MM.1S (cell line): ENCODE data around the gene IL17RD.

Experiments used
- DNase-seq: peaks from one replicate; pipeline ENCODE4 v3.0.0-alpha.2; 2015
- H2AFZ ChIP-seq: fragments of 300-600 bp; sonication (generic); 2 replicates; pipeline ENCODE4 v1.6.0; 2016; ENCODE audit warnings: antibody characterized with exemption, low read length
- H3F3A ChIP-seq: fragments of 300-600 bp; sonication (generic); 2 replicates; pipeline ENCODE4 v1.6.1; 2016; ENCODE audit warnings: mild to moderate bottlenecking, antibody characterized with exemption, low read length, moderate library complexity, mixed read lengths; ENCODE audit not compliant: insufficient read depth
- H3K27ac ChIP-seq: fragments of 300-600 bp; sonication (generic); 2 replicates; pipeline ENCODE4 v1.5.1; 2016; ENCODE audit warnings: mild to moderate bottlenecking, low read length
- H3K27me3 ChIP-seq: fragments of 300-600 bp; sonication (generic); replicated peaks from 2 replicates; pipeline ENCODE4 v1.6.0; 2016; ENCODE audit warnings: low read length; ENCODE audit not compliant: insufficient read depth
- H3K36me3 ChIP-seq: fragments of 300-600 bp; sonication (generic); replicated peaks from 2 replicates; pipeline ENCODE4 v1.6.1; 2016; ENCODE audit warnings: mild to moderate bottlenecking, low read length, mixed read lengths; ENCODE audit not compliant: insufficient read depth
- H3K4me1 ChIP-seq: fragments of 300-600 bp; sonication (generic); 2 replicates; pipeline ENCODE4 v1.6.1; 2016; ENCODE audit warnings: low read length, mixed read lengths
- H3K4me2 ChIP-seq: fragments of 300-600 bp; sonication (generic); 2 replicates; pipeline ENCODE4 v1.6.0; 2016; ENCODE audit warnings: low read depth, low read length
- H3K4me3 ChIP-seq: fragments of 300-600 bp; sonication (generic); 2 replicates; pipeline ENCODE4 v1.5.1; 2016; ENCODE audit warnings: low read length, mixed read lengths
- H3K79me2 ChIP-seq: fragments of 300-600 bp; sonication (generic); 2 replicates; pipeline ENCODE4 v1.6.1; 2016; ENCODE audit warnings: mixed run types, low read length, mixed read lengths
- H3K9ac ChIP-seq: fragments of 300-600 bp; sonication (generic); 2 replicates; pipeline ENCODE4 v1.6.1; 2016; ENCODE audit warnings: low read length, mixed read lengths
- H3K9me2 ChIP-seq: fragments of 300-600 bp; sonication (generic); replicated peaks from 2 replicates; pipeline ENCODE4 v1.6.1; 2016; ENCODE audit warnings: mild to moderate bottlenecking, low read length, mixed read lengths; ENCODE audit not compliant: insufficient read depth
- H3K9me3 ChIP-seq: fragments of 300-600 bp; sonication (generic); replicated peaks from 2 replicates; pipeline ENCODE4 v1.6.1; 2016; ENCODE audit warnings: mild to moderate bottlenecking, low read length, mixed read lengths; ENCODE audit not compliant: insufficient read depth
- H4K20me1 ChIP-seq: fragments of 300-600 bp; sonication (generic); 2 replicates; pipeline ENCODE4 v1.6.1; 2016; ENCODE audit warnings: mild to moderate bottlenecking, low read length, moderate library complexity, mixed read lengths; ENCODE audit not compliant: insufficient read depth
- CTCF ChIP-seq: fragments of 300-600 bp; sonication (generic); IDR thresholded peaks from 2 replicates; pipeline ENCODE4 v1.5.1; 2016; ENCODE audit warnings: antibody characterized with exemption, low read length, mixed read lengths
- EZH2 ChIP-seq: fragments of 300-600 bp; sonication (generic); optimal IDR thresholded peaks from 2 replicates; pipeline ENCODE3; 2017; ENCODE audit warnings: low read depth, mild to moderate bottlenecking, antibody characterized with exemption, low read length, mixed read lengths
- EZH2phosphoT487 ChIP-seq: fragments of 300-600 bp; sonication (generic); IDR thresholded peaks from 2 replicates; pipeline ENCODE4 v1.6.1; 2018; ENCODE audit warnings: antibody characterized with exemption, low read length

IL17RD gene

GRCh38 chr3:57142411-57142723 is 22.8 kb downstream of the IL17RD start:
- Histone ChIP-seq H3K4me2 (no peak overlapping the region), H2AFZ (no peak overlapping the region), H3K4me3 (no peak overlapping the region), H3K27me3 (no peaks in the 10 kb centered on the region), H3K9me3 (no peaks in the 10 kb centered on the region), H3K27ac (no peak overlapping the region), H3K9ac (no peak overlapping the region), H3K9me2 (no peaks in the 10 kb centered on the region), H4K20me1 (no peaks in the 10 kb centered on the region), H3F3A (no peaks in the 10 kb centered on the region), H3K79me2 (no peaks in the 10 kb centered on the region), H3K36me3 (no peaks in the 10 kb centered on the region), H3K4me1 (no peaks in the 10 kb centered on the region)
- no peak for TF ChIP-seq EZH2
- no peak for TF ChIP-seq CTCF
- TF ChIP-seq EZH2phosphoT487, result no peak
- DNase-seq, result no peak

GRCh38 chr3:57141719-57142410 is 23.3 kb downstream of the IL17RD start:
- Histone ChIP-seq H4K20me1 (no peaks in the 10 kb centered on the region), H3K27me3 (no peaks in the 10 kb centered on the region), H3K27ac (no peak overlapping the region), H3K79me2 (no peaks in the 10 kb centered on the region), H3K36me3 (no peaks in the 10 kb centered on the region), H3K9me3 (no peaks in the 10 kb centered on the region), H3K4me3 (no peak overlapping the region), H3K9ac (no peak overlapping the region), H3K9me2 (no peaks in the 10 kb centered on the region), H2AFZ (no peak overlapping the region), H3K4me2 (no peak overlapping the region), H3F3A (no peaks in the 10 kb centered on the region), H3K4me1 (no peaks in the 10 kb centered on the region)
- TF ChIP-seq EZH2phosphoT487 (no peak), EZH2 (no peak), CTCF (no peak)
- no peak for DNase-seq

GRCh38 chr3:57140894-57141293 is 24.3 kb downstream of the IL17RD start:
- Histone ChIP-seq H3K9me2 (no peaks in the 10 kb centered on the region), H3K79me2 (no peaks in the 10 kb centered on the region), H4K20me1 (no peaks in the 10 kb centered on the region), H3K4me2 (no peak overlapping the region), H3K4me1 (no peaks in the 10 kb centered on the region), H3K9ac (no peak overlapping the region), H3K4me3 (no peak overlapping the region), H3K9me3 (no peaks in the 10 kb centered on the region), H3K27me3 (no peaks in the 10 kb centered on the region), H2AFZ (no peak overlapping the region), H3K27ac (no peak overlapping the region), H3K36me3 (no peaks in the 10 kb centered on the region), H3F3A (no peaks in the 10 kb centered on the region)
- TF ChIP-seq CTCF (no peak), EZH2 (no peak), EZH2phosphoT487 (no peak)
- no peak for DNase-seq
